Measurements from ENCODE around the gene ATP6V1B1. TPM values are rescaled to one million over a fixed set of nuclear protein-coding genes. Genes with fewer than 3 reads are reported as not detected.

The ATP6V1B1 gene
- total and polyA plus RNA-seq, 2 of the 4 experiments (the other 2 are of a cell fraction) = 1.3 TPM; not detected in 1

DNA sequence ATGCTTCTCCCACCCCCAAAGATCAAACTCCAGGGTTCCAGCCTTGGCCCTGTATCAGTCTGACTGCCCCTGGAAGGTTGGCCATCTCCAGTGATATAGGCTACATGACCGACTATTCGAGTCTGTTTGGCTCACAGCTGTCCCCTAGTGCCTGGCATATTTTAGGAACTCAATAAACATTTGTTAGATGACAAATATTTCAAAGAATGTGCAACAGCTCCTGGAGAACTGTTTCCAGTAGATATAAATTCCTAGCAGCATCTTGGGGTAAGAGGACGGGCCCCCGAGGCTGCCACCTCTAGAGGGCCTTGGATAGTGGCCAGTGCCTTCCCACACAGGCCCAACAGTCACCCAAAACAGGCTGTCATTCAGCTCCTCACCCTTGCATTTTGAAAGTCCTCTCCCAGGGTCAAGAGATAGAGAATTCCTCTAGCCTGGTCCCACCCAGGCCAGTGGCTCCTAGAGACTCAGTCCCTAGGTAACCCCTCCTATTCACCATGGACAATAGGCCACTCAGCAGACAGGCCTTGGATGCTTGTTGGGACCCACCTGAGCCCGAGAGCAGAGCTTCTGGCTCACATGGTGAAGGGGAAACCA, 45.1 kb upstream of the ATP6V1B1 start:
- Histone ChIP-seq H3K27me3 (ENCODE audit: control insufficient read depth, insufficient read depth, low read length) (peaks cover 93% of the 10 kb centered on the region), H2BK120ac (ENCODE audit: low read depth, low read length) (no peak overlapping the region)
- ATAC-seq (ENCODE audit: low read depth) = peak; percentile 28; the same call in 1 of the 2 replicates

More for the DNA sequence above, 45.1 kb upstream of the ATP6V1B1 start:
- Histone ChIP-seq H4K8ac (ENCODE audit: low read depth in 2 of 2, low read length in 2 of 2) (no peak overlapping the region), H3K79me1 (ENCODE audit: low read depth in 1 of 2, low read length in 2 of 2) (no peaks in the 10 kb centered on the region), H2AK9ac (replicated peaks; ENCODE audit: low read depth, low read length, poor library complexity) (no peak overlapping the region), H3K56ac (ENCODE audit: extremely low read depth, insufficient read depth, low read length) (no peak overlapping the region), H3K9me3 (ENCODE audit: control insufficient read depth, insufficient read depth, low read length) (peaks cover 4% of the 10 kb centered on the region; the same call in 1 of the 2 replicates), H3K9me1 (ENCODE audit: insufficient read depth, low read length) (no peaks in the 10 kb centered on the region), H2BK5ac (ENCODE audit: low read depth, low read length, poor library complexity, severe bottlenecking) (no peak overlapping the region), H4K5ac (ENCODE audit: low read depth, low read length) (no peak overlapping the region), H3K27ac (ENCODE audit: insufficient read depth, low read length) (no peak overlapping the region), H3K14ac (replicated peaks; ENCODE audit: low read depth, low read length) (no peak overlapping the region), H3K4me1 (ENCODE audit: control insufficient read depth, insufficient read depth, low read length) (peaks cover 1% of the 10 kb centered on the region), H3K4ac (ENCODE audit: low read depth, low read length) (no peak overlapping the region), H3K23ac (ENCODE audit: low read depth, low read length) (no peak overlapping the region), H3K18ac (ENCODE audit: low read depth, low read length) (no peak overlapping the region), H4K20me1 (ENCODE audit: insufficient read depth, low read length) (no peaks in the 10 kb centered on the region), H3K4me2 (ENCODE audit: low read depth, low read length) (no peak overlapping the region), H3K9ac (ENCODE audit: low read depth, low read length) (no peak overlapping the region), H4K91ac (ENCODE audit: insufficient read depth, low read depth, low read length) (no peak overlapping the region), H2AK5ac (ENCODE audit: low read depth, low read length) (no peak overlapping the region), H2AFZ (replicated peaks; ENCODE audit: low read length, poor library complexity) (no peak overlapping the region), H3K4me3 (ENCODE audit: insufficient read depth, low read depth, low read length) (no peak overlapping the region), H3K36me3 (ENCODE audit: control insufficient read depth, insufficient read depth, low read length) (no peaks in the 10 kb centered on the region), H2BK20ac (ENCODE audit: low read depth, low read length) (no peak overlapping the region), H2BK15ac (ENCODE audit: low read depth, low read length) (no peak overlapping the region)
- dilution Hi-C loops (cut with HindIII; ENCODE audit: low sequenced_read_pairs, unreplicated experiment) (no loop called here), intact Hi-C loops (cut with micrococcal nuclease) (no loop called here), in situ Hi-C loops (cut with MboI; ENCODE audit: low sequenced_read_pairs) (no loop called here)
- no peak for DNase-seq
- POLR2A ChIA-PET (ENCODE audit: unreplicated experiment) = no interaction called here
- TF ChIP-seq RAD21 (IDR thresholded peaks at IDR 0.05; ENCODE audit: low read length) (no peak), RCOR1 (IDR thresholded peaks at IDR 0.05; ENCODE audit: insufficient replicate concordance, low read length) (no peak), CEBPB (IDR thresholded peaks at IDR 0.05; ENCODE audit: low read depth, low read length) (no peak), FOS (IDR thresholded peaks at IDR 0.05; ENCODE audit: low read depth, low read length) (no peak), MXI1 (IDR thresholded peaks at IDR 0.05; ENCODE audit: borderline replicate concordance, low read depth, low read length) (no peak), BHLHE40 (IDR thresholded peaks at IDR 0.05; ENCODE audit: low read depth, low read length) (no peak), MAZ (IDR thresholded peaks at IDR 0.05; ENCODE audit: borderline replicate concordance, low read depth, low read length) (no peak), POLR2A (IDR thresholded peaks at IDR 0.05; ENCODE audit: low read depth, low read length) (no peak), RFX5 (IDR thresholded peaks at IDR 0.05; ENCODE audit: low read depth, low read length) (no peak), NFE2L2 (IDR thresholded peaks at IDR 0.05; ENCODE audit: low read depth, low read length) (no peak), CHD1 (IDR thresholded peaks at IDR 0.05; ENCODE audit: low read depth, low read length) (no peak), SMC3 (IDR thresholded peaks at IDR 0.05; ENCODE audit: low read depth, low read length) (no peak)
- TF ChIP-seq, protein P1, sequence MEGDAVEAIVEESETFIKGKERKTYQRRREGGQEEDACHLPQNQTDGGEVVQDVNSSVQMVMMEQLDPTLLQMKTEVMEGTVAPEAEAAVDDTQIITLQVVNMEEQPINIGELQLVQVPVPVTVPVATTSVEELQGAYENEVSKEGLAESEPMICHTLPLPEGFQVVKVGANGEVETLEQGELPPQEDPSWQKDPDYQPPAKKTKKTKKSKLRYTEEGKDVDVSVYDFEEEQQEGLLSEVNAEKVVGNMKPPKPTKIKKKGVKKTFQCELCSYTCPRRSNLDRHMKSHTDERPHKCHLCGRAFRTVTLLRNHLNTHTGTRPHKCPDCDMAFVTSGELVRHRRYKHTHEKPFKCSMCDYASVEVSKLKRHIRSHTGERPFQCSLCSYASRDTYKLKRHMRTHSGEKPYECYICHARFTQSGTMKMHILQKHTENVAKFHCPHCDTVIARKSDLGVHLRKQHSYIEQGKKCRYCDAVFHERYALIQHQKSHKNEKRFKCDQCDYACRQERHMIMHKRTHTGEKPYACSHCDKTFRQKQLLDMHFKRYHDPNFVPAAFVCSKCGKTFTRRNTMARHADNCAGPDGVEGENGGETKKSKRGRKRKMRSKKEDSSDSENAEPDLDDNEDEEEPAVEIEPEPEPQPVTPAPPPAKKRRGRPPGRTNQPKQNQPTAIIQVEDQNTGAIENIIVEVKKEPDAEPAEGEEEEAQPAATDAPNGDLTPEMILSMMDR (conservative IDR thresholded peaks at IDR 0.05; ENCODE audit: low read depth, low read length) = no peak
- TF ChIP-seq, protein P2, sequence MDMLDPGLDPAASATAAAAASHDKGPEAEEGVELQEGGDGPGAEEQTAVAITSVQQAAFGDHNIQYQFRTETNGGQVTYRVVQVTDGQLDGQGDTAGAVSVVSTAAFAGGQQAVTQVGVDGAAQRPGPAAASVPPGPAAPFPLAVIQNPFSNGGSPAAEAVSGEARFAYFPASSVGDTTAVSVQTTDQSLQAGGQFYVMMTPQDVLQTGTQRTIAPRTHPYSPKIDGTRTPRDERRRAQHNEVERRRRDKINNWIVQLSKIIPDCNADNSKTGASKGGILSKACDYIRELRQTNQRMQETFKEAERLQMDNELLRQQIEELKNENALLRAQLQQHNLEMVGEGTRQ (IDR thresholded peaks at IDR 0.05; ENCODE audit: low read depth, low read length) = no peak
- 60% methylated on average over 2 of the region's 5 CpGs; no CpG with 5 or more reads in 1 of the 2 experiments for WGBS, 2 experiments (ENCODE audit: extremely low coverage in 2 of 2, insufficient read length in 1 of 2)
- CTCF ChIA-PET = interaction anchor here (0.9 to 1.3 kb wide), 2 partner anchors 29 to 56 kb away, joined by 3 to 4 read pairs; no protein-coding TSS in a partner anchor
- no TSS peak for BruUV-seq (replicated peaks)

All from IMR-90 (cell line).